Esophagus muscularis mucosa (tissue), 4 donors: ENCODE data around the gene KRTAP10-4. TPM values are rescaled to one million over a fixed set of nuclear protein-coding genes. Genes with fewer than 3 reads are reported as not detected.

Experiments used
- DNase-seq: peaks from one replicate; pipeline ENCODE4 v3.0.0-alpha.2; 2017; ENCODE audit errors: extremely low spot score
- H3K27ac ChIP-seq, 4 donors: fragments of 200-600 bp; sonication (generic); replicated peaks in 1 of 4; 1 replicate in 3 of 4; 2 replicates in 1 of 4; pipeline ENCODE4 v1.5.1; 2016 to 2019; ENCODE audit warnings: mild to moderate bottlenecking in 1 of 4
- H3K27me3 ChIP-seq, 4 donors: fragments of 200-600 bp; sonication (generic); one replicate each; pipeline versions ENCODE4 v1.5.1 to v1.6.0; 2016 to 2019
- H3K36me3 ChIP-seq, 4 donors: fragments of 200-600 bp; sonication (generic); one replicate each; pipeline ENCODE4 v1.5.1; 2016 to 2019
- H3K4me1 ChIP-seq, 4 donors: fragments of 200-600 bp; sonication (generic); one replicate each; pipeline ENCODE4 v1.5.1; 2016 to 2019
- H3K4me3 ChIP-seq, 4 donors: fragments of 200-600 bp; sonication (generic); 1 replicate in 2 of 4; 2 replicates in 2 of 4; pipeline ENCODE4 v1.5.1; 2016 to 2019; ENCODE audit warnings: mild to moderate bottlenecking in 4 of 4, moderate library complexity in 1 of 4
- H3K9me3 ChIP-seq, 4 donors: fragments of 200-600 bp; sonication (generic); 1 replicate in 3 of 4; 2 replicates in 1 of 4; pipeline ENCODE4 v1.5.1; 2016 to 2019
- CTCF ChIP-seq, 3 experiments: fragments of 200-600 bp in 2 of 3; fragments of 450-650 bp in 1 of 3; sonication (generic) in 2 of 3; IDR thresholded peaks; one replicate each; pipeline ENCODE4 v1.5.1; 2017 to 2019; ENCODE audit warnings: antibody characterized with exemption in 3 of 3, mild to moderate bottlenecking in 2 of 3, moderate library complexity in 1 of 3
- EP300 ChIP-seq: sonication (generic); formaldehyde crosslinking; IDR thresholded peaks from one replicate; pipeline ENCODE4 v1.6.1; 2017; ENCODE audit warnings: antibody characterized with exemption
- POLR2A ChIP-seq: fragments of 450-650 bp; IDR thresholded peaks from one replicate; pipeline ENCODE4 v1.6.1; 2017; ENCODE audit warnings: antibody characterized with exemption, moderate library complexity, mild to moderate bottlenecking, low read depth
- POLR2AphosphoS5 ChIP-seq, 2 donors: sonication (generic); formaldehyde crosslinking; IDR thresholded peaks; one replicate each; pipeline ENCODE4 v1.6.1; 2017; ENCODE audit warnings: antibody characterized with exemption in 2 of 2
- WGBS: methylation state at CpG from one replicate; pipeline ENCODE4 v1.1.5; 2018; 5-methylcytosine and 5-hydroxymethylcytosine counted together
- intact Hi-C: fragments of 100-400 bp; cut with DNase I; formaldehyde crosslinking; loops from one replicate; pipeline ENCODE4 v1.15.1; 2023
- total RNA-seq, 4 donors: library from RNA; depleted of rRNA; stranded (reverse); fragments of >200 nt; gene quantifications; one replicate each; pipeline versions ENCODE4 v1.1.0 to v1.2.1, GENCODE V29; 2016

Gene KRTAP10-4
- total RNA-seq, 4 donors from 2014 or later: not detected

- WGBS: 97% methylated on average over 19 of the region's 33 CpGs
Measured at GRCh38 chr21:44537930-44538911, 35.3 kb upstream of the KRTAP10-4 start.

DNA sequence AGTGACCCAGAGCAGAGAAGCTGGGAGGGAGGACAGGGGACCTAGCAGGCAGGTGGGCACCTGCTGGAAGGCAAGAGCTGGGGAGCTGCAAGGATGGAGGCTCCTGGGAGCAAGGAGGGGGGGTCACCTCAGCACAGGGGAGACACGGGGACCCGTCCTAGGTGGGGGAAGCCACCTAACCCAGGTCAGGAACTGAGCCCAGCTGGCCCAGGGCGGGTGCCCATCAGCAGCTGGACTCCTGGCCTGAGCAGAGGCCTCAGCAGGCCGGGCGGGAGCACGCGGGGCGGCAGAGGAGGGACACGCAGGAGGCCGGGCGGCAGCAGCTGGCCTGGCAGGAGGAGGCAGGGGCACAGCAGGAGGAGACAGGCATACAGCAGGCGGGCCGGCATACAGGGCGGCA is 34.5 kb upstream of the KRTAP10-4 start:
- Histone ChIP-seq H3K27me3 (peaks cover 0 to 19% (median 0%) of the 10 kb centered on the region in 4 donors), H3K36me3 (no peaks in the 10 kb centered on the region), H3K27ac (no peak overlapping the region), H3K4me3 (no peak overlapping the region), H3K9me3 (peaks cover 0 to 18% (median 4%) of the 10 kb centered on the region in 4 donors), H3K4me1 (no peaks in the 10 kb centered on the region)
- peak; percentile 75 for DNase-seq
- WGBS: 83% methylated on average over 8 of the region's 14 CpGs
- intact Hi-C loops: no loop called here
- TF ChIP-seq CTCF (IDR thresholded peaks at IDR 0.05): no peak
- no peak for TF ChIP-seq POLR2A
- no peak for TF ChIP-seq POLR2AphosphoS5 (IDR thresholded peaks at IDR 0.05)
- no peak for TF ChIP-seq EP300

More at GRCh38 chr21:44537930-44538911, 35.3 kb upstream of the KRTAP10-4 start:
- peak; percentile 64 for DNase-seq
- TF ChIP-seq CTCF (IDR thresholded peaks at IDR 0.05) (no peak), POLR2A (no peak), EP300 (no peak)
- Histone ChIP-seq H3K4me1 (no peaks in the 10 kb centered on the region), H3K27me3 (peaks cover 0 to 26% (median 0%) of the 10 kb centered on the region in 4 donors), H3K36me3 (no peaks in the 10 kb centered on the region), H3K9me3 (peaks cover 0 to 15% (median 4%) of the 10 kb centered on the region in 4 donors), H3K4me3 (no peak overlapping the region), H3K27ac (no peak overlapping the region)
- intact Hi-C loops: no loop called here

DNA sequence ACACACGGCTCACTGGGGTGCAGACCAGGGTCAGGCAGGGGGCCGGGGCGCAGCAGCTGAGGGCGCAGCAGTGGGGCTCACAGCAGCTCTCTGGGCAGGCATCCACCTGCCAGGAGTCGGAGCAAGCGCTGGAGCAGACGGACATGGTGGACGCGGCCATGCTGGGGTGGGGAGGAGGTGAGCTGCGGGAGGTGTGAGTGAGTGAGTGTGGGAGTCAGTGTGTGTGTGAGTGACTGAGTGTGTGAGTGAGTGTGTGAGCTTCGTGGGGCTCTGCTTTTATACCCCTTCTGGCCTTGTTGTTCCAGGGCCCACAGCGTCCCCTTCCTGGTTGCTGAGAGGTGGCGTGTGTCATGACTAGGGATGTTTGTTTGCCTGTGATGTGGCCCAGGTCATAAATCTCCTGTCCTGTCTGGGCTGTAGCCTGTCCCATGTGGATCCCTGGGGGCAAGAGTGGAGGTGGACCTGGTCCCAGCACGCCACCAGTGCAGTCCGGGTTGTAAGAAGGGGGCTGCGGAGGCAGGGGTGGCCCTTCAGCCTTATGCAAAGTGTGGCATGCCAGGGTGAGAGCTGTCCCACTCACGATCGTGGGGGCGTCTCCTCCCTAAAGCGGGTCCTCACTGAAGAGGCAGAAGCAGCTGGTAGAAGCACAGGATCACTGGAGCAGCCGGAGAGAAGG is 33.4 kb upstream of the KRTAP10-4 start, which contains the start of gene KRTAP10-1:
Gene KRTAP10-1 (minus strand): TSS at position 205 of the 676 bp plus-strand sequence. CDS start 45 bp downstream, at position 160.
- no peaks in the 10 kb centered on the region for H3K4me1 ChIP-seq
- H3K4me3 ChIP-seq: no peak within 1 kb of the TSS
- peaks cover 0 to 18% (median 4%) of the 10 kb centered on the region in 4 donors for H3K9me3 ChIP-seq
- DNase-seq: peak; percentile 31
- WGBS: 67% methylated on average over 14 of the region's 21 CpGs
- H3K36me3 ChIP-seq: no peaks in the 10 kb centered on the region
- H3K27ac ChIP-seq: no peak within 1 kb of the TSS
- peaks cover 0 to 19% (median 0%) of the 10 kb centered on the region in 4 donors for H3K27me3 ChIP-seq
- TF ChIP-seq POLR2AphosphoS5 (IDR thresholded peaks at IDR 0.05) (no peak), EP300 (no peak), POLR2A (no peak), CTCF (IDR thresholded peaks at IDR 0.05) (no peak)
- intact Hi-C loops: no loop called here

- 84% methylated on average over 11 of the region's 11 CpGs for WGBS
- H3K4me1 ChIP-seq: no peaks in the 10 kb centered on the region
- no peaks in the 10 kb centered on the region for H3K36me3 ChIP-seq
- peaks cover 0 to 19% (median 0%) of the 10 kb centered on the region in 4 donors for H3K27me3 ChIP-seq
- intact Hi-C loops: no loop called here
- TF ChIP-seq EP300 (no peak), POLR2AphosphoS5 (IDR thresholded peaks at IDR 0.05) (no peak), POLR2A (no peak), CTCF (IDR thresholded peaks at IDR 0.05) (no peak)
- H3K4me3 ChIP-seq: no peak overlapping the region
- peaks cover 0 to 18% (median 4%) of the 10 kb centered on the region in 4 donors for H3K9me3 ChIP-seq
- H3K27ac ChIP-seq: no peak overlapping the region
- DNase-seq: no peak
Measured at GRCh38 chr21:44540741-44541288, 32.7 kb upstream of the KRTAP10-4 start.
